ENCODE data around the gene SYT15B.
A peak's percentile ranks its signal among the peaks of the same experiment; 100 is the strongest.
"Not testable (repeated sequence)": the region's sequence is repeated elsewhere in the genome, so short reads cannot be mapped to it uniquely, and the experiment has no call there.

The SYT15B gene

DNA sequence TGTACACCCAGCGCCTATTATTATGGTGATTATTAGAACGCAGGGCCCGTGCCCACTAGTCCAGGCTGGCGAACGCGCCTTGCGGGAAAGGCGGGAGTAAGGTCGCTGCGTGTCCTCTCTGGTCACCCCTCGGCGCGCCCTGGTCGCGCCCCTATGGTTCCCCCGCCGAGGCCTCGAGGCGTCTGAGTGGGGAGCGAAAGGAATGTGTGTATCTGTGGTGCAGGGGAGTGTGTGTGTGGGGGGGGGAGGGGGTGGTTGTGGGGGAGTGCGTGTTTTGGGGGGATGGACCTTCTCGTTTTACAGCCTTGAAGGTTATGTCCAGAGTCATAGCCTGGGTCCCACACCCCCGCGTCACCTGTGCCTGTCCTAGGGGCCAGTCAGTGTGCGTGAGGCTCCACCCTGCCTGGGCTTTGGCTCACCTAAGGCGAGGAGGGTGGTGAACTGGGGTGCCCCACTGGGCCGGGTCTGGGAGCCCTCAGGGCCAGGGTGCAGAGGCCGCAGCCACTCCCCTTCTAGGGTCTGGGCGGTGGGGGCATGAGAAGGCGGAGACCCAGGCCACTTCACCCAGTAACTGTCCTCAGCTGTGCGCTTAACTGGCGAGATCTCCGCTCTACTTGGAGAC is at the start of gene SYT15B:
Gene SYT15B (minus strand): TSS at position 39 of the 622 bp plus-strand sequence. CDS start 952 bp downstream, outside the sequence.
- DNase-seq (ENCODE audit: low read depth), result not testable (repeated sequence)
- H3K4me3 ChIP-seq (ENCODE audit: low read depth, low read length), result peak within 1 kb of the TSS; percentile 21

DNA sequence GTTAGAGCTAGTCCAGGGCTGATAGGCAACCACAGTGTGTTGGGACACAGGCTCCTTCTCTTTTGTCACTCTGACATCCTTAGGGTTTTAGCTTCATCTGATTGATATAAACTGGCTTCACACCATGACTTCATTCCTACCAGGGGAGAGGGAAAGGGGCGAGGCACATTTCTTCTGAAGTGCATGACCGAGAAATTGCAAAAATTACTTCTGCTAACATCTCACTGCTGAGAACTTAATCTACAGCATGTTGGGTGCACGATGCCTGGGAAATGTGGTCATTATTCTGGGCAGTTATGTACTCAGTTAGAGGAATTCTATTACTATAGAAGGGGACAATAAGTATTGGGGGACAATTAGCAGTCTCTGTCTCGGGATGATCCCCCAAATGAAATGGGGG is 16.2 kb upstream of the SYT15B start:
- H3K4me3 ChIP-seq (ENCODE audit: low read depth, low read length); in situ Hi-C loops (cut with HindIII; ENCODE audit: low sequenced_read_pairs); DNase-seq (ENCODE audit: low read depth): not testable (repeated sequence)

More for the DNA sequence above, at the start of gene SYT15B:
- in situ Hi-C loops (cut with HindIII; ENCODE audit: low sequenced_read_pairs), result not testable (repeated sequence)

DNA sequence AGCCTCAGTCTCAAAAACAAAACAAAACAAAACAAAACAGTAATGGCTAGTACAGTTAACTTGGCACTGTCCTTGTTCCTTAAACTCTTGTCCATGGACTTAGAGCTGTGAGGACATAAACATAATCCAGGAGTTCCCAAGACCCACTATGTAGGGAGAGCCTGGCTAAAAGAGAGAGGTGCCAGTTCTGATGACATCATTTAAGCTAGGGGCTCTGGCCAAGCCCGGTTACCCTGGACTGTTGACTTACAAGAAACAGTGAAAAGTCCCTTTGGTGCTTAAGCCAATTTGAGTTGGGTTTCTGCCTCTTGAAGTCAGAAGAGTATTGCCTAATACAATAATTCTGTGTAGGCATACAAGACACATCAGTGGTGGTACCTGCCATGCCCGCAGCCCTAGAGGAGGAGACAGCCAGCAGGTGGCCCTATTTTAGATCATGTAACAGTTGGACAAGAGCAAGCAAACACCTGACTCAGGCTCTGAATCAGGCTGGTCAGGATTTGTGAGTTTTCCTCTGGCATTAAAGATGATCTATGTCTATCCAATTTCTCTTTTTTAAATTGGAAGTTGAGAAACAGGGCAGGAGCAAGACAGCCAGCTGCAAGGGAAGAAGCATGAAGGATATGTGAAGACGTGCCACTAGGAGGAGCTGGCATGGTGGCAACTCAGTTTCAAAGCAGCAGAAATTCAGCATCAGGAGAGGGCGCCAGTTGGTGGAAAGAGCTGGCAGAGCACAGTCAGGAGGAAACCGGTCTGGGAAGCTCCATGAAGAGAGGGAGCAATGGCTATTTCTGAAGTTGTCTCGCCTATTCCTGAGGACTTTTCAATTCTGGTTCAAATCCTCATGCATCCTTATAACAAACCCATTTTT is 12.2 kb upstream of the SYT15B start:
- H3K4me3 ChIP-seq (ENCODE audit: low read depth, low read length); in situ Hi-C loops (cut with HindIII; ENCODE audit: low sequenced_read_pairs): not testable (repeated sequence)
- peak; percentile 28 for DNase-seq (ENCODE audit: low read depth)
- TF ChIP-seq, protein P1, sequence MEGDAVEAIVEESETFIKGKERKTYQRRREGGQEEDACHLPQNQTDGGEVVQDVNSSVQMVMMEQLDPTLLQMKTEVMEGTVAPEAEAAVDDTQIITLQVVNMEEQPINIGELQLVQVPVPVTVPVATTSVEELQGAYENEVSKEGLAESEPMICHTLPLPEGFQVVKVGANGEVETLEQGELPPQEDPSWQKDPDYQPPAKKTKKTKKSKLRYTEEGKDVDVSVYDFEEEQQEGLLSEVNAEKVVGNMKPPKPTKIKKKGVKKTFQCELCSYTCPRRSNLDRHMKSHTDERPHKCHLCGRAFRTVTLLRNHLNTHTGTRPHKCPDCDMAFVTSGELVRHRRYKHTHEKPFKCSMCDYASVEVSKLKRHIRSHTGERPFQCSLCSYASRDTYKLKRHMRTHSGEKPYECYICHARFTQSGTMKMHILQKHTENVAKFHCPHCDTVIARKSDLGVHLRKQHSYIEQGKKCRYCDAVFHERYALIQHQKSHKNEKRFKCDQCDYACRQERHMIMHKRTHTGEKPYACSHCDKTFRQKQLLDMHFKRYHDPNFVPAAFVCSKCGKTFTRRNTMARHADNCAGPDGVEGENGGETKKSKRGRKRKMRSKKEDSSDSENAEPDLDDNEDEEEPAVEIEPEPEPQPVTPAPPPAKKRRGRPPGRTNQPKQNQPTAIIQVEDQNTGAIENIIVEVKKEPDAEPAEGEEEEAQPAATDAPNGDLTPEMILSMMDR (IDR thresholded peaks at IDR 0.05; ENCODE audit: low read depth, low read length, missing control alignments), result peak; percentile 41

DNA sequence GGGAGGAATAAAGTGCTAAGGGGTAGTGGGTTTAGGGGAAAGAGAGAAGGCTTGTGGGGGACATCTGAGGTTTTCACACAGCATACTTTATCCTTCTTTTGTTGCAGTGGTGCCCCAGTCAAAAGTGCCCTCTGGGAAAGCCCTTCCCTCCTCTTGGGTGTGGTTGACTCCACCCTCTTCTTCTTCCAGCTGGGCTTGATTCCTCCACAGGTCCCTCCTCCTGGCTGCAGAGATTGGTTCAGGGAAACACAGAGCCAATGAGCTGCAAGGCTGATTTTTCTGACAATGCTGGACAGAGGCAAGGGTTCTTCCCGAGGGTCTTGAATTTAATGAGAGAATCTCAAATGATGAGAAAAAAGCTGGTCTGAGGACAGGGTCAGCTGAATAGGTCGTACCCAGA is 7.4 kb upstream of the SYT15B start:
- H3K4me3 ChIP-seq (ENCODE audit: low read depth, low read length); in situ Hi-C loops (cut with HindIII; ENCODE audit: low sequenced_read_pairs); DNase-seq (ENCODE audit: low read depth): not testable (repeated sequence)

DNA sequence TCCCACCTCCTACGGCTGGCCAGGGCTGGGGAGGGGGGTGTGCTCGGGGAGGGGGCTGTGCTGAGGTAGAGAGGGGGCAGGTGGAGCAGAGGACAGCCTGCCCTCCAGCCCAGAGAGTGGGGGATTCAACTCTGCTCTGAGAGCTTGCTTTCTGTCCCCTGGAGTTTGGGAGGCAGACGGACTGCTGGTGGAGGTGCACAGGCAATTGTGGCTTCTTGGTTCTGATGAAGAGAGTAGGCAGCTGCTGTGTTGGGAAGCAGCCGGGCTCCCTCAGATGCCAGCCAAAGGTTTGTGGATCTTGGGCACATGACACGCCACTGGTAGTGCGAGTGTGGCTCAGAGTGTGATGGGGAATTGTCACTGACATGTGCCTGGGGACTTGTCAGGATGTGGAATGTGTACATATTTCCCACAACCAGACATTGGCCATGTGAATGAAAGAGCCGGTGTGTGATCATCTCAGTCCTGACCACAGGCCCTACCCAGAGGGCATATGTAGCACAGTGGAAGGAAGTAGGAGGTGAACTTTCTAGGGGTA is 5.3 kb upstream of the SYT15B start:
- DNase-seq (ENCODE audit: low read depth); H3K4me3 ChIP-seq (ENCODE audit: low read depth, low read length); in situ Hi-C loops (cut with HindIII; ENCODE audit: low sequenced_read_pairs): not testable (repeated sequence)

DNA sequence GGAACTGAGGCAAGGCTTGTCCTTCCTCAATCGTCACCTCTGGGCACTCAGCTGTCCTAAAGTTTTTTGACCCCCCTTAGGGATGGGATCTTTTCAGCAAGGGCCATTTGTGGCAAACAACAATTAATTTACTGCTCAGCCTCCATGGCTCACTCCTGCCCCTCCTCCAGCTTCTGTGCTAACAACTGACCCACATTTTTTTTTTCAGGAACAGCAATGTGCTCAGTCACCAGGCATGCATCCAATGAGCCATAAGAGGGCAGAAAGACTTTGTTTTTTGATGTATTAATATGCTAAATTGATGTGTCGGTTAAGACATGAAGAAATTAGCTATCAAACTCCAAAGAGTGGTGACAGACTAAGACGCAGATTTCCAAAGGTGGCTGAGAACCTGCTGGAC is 4.7 kb upstream of the SYT15B start:
- in situ Hi-C loops (cut with HindIII; ENCODE audit: low sequenced_read_pairs); H3K4me3 ChIP-seq (ENCODE audit: low read depth, low read length): not testable (repeated sequence)
- peak; percentile 11 for DNase-seq (ENCODE audit: low read depth)

DNA sequence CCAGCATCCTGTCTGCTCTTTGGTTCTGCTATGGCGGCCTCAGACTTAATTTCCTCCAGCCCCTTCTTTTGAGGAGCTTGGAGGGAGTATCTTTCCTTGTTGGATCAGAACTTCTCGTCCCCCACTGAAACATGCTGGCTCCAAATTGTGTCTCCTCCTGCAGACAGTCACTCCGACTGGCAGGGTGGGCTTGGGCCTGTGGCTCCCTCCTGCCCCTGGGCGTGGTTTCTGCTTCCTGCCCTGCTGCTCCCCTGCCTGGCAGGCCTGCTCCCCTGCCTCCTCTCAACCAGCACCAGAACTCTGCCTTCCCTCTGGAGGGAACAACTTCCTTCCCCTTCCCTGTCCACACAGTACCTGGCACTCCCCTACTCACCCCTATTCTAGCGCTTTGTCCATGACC is 3.8 kb upstream of the SYT15B start:
- H3K4me3 ChIP-seq (ENCODE audit: low read depth, low read length); in situ Hi-C loops (cut with HindIII; ENCODE audit: low sequenced_read_pairs); DNase-seq (ENCODE audit: low read depth): not testable (repeated sequence)

DNA sequence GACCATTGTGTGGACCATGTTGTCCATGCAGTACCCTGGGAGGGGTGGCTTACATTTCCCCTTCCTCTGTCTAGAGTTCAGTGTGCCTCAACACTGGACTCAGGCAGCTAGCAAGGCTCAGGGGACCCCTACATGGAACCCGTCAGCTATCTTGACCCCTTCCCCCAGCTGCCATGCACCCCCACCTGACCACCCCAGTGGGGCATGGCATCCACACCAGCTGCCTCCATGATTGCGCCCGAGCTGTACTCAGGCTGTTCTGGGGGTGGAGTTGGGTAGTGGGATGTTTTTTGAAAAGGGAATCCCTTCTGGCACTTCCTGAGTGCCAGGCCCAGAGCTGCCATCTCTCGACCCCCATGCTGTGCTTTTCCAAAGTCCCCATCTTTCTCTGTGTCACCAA is 1.8 kb upstream of the SYT15B start:
- DNase-seq (ENCODE audit: low read depth); in situ Hi-C loops (cut with HindIII; ENCODE audit: low sequenced_read_pairs); H3K4me3 ChIP-seq (ENCODE audit: low read depth, low read length): not testable (repeated sequence)

DNA sequence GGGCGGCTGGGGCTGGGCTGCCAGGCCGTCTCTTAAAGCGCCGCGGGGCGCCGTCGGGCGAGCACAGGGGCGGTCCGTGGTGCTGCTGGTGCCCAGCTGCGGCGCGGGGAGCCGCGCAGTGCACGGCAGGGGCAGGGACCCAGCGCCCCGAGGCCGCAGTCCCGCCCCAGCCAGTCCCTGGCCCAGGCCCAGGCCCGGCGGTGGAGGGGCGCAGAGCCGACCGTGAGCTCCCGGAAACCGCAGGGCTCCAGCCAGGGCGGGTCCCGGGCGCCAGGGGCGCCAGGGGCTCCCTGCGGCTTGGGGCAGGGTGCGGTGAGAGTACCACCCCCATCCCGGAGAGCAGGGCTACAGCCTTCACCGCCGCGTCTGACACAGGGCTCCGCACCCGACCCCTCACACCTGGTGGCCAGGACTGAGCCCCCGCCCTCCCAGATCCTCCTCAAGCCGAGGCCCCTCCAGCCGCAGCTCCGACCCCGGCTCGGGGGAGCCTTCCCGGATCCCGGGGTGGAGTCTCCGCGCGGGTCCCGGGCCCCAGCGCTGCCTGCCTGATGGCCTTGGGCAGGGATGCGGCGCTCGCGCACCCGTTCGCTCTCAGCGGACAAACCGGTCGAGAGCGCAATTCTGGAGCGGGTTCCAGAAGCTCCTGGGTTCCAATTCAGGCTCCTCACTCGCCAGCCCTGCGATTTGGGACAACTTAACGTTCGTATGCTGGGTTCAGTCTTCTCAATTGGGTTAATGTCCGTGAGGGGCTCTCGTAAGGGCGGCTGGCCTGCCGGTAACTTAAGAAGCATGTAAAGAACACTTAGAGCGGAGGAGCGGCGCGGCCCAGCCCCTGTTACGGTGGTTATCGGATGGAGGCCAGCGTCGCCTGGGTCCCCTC is 478 bp downstream of the SYT15B start:
- DNase-seq (ENCODE audit: low read depth); in situ Hi-C loops (cut with HindIII; ENCODE audit: low sequenced_read_pairs): not testable (repeated sequence)

DNA sequence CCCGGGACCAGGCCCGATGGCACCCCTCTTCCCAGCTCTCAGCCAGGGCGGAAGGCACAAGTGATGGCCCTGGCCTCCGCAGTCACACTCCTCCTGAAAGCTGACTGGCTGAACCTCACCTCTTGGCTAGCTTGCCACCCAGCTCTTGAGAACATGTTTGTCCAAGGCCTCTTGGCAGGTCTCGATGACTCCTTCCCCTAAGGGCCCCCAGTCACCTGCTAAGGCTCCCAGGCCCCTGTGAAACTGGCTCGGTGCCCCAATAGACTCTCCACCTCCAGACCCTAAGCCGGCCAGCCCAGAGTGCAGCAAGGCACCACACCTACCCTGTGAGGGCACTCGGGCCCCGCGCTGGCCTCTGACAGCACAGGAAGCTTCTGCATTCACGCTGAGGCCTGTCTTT is 4.5 kb downstream of the SYT15B start:
- H3K4me3 ChIP-seq (ENCODE audit: low read depth, low read length); DNase-seq (ENCODE audit: low read depth); in situ Hi-C loops (cut with HindIII; ENCODE audit: low sequenced_read_pairs): not testable (repeated sequence)

More for the DNA sequence above, 478 bp downstream of the SYT15B start:
- H3K4me3 ChIP-seq (ENCODE audit: low read depth, low read length), result peak overlapping the region; percentile 21

DNA sequence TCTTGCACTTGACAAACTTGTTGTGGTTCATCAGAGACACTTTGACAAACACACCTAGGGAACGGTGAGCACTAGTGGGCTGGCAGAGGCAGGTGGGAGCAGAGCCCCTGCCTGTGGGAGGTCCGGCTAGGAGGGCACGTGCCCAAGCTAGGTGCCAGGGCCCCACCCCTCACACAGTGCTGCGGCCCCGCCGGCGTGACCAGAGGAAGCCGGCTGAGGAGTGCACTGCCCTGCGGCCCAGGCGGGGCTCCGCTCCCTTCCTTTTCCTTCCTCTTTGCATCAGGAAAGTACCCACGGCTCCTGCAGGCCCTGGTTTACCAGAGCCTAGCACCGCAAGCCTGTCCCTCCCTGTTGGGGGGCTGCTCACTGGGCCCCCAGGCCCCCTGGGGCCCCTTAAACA is 7.2 kb downstream of the SYT15B start:
- DNase-seq (ENCODE audit: low read depth); H3K4me3 ChIP-seq (ENCODE audit: low read depth, low read length); in situ Hi-C loops (cut with HindIII; ENCODE audit: low sequenced_read_pairs): not testable (repeated sequence)

DNA sequence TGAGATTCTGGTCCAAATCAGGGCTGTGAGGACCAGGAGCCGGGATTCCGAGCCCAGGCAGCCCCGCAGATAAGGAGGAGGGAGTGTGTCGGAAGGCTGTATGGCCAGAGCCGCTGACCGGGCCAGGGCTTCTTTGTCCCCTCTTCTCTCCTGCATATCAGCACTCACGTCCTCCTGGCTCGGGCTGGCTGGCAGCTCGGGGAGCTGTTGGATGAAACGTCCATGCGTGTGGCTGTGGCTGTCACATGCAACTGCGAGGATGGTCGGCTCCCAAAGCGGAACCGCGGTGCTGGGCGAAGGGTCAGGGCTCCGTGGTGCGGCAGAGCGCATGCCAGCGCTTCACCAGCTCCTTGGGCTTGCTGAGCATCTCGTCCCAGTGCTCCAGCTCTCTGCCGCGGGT is 9.5 kb downstream of the SYT15B start:
- H3K4me3 ChIP-seq (ENCODE audit: low read depth, low read length); in situ Hi-C loops (cut with HindIII; ENCODE audit: low sequenced_read_pairs); DNase-seq (ENCODE audit: low read depth): not testable (repeated sequence)

DNA sequence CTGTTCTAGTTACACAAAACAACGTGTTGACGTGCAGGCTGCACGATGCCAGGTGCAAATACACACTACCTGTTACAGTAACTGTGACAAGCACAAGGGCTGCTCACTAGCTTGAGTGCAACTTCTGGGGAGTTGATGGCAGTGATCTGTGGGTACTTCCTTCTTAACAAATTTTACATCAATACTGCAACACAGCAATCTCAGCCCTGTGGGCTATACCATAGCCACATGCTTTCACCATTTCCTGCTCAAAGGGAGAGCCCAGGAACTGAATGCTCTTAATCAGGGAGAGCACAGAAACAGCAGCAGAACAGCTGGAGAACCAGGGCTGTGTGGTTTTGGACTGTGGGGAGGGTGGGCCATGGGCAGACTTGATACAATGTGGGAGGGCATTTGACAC is 10.2 kb downstream of the SYT15B start:
- H3K4me3 ChIP-seq (ENCODE audit: low read depth, low read length); in situ Hi-C loops (cut with HindIII; ENCODE audit: low sequenced_read_pairs); DNase-seq (ENCODE audit: low read depth): not testable (repeated sequence)

DNA sequence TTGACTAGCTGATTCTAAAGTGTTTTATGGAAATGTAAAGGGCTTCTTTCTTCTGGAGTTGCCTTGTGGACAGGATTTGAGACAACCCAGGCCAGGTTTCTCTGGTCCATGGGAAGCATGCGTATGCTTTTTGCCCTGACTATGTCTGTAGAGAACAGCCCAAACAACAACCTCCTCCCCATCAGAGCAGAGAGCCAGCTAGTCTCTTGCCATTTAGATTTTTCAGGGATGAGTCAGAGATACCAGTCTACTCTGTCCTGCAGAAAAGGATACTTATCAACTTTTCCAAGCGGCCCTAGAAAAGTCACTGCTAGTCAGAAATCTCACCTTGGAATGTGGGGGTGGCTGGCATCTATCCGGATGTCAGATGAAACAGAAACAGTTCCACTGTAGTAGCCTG is 11.6 kb downstream of the SYT15B start:
- in situ Hi-C loops (cut with HindIII; ENCODE audit: low sequenced_read_pairs); DNase-seq (ENCODE audit: low read depth); H3K4me3 ChIP-seq (ENCODE audit: low read depth, low read length): not testable (repeated sequence)

DNA sequence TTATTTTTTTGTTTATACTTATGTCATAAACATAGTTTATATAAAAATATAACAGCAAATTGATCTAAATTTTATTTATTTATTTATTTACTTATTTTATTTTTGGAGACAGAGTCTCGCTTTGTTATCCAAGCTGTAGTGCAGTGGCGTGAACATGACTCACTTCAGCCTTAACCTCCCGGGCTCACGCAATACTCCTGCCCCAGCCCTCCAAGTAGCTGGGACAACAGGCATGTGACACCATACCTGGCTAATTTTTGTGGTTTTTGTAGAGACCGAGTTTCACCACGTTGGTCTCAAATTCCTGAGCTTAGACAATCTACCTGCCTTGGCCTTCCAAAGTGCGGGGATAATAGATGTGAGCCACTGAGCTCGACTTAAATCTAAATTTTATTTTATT is 13.0 kb downstream of the SYT15B start:
- H3K4me3 ChIP-seq (ENCODE audit: low read depth, low read length); in situ Hi-C loops (cut with HindIII; ENCODE audit: low sequenced_read_pairs); DNase-seq (ENCODE audit: low read depth): not testable (repeated sequence)
